ENCODE data around the gene DPP6. TPM values are rescaled to one million over a fixed set of nuclear protein-coding genes. Genes with fewer than 3 reads are reported as not detected.

Gene DPP6
- total RNA-seq, 4 donors from 2014 or later = 0.94 to 1.9 TPM; not detected in 2

DNA sequence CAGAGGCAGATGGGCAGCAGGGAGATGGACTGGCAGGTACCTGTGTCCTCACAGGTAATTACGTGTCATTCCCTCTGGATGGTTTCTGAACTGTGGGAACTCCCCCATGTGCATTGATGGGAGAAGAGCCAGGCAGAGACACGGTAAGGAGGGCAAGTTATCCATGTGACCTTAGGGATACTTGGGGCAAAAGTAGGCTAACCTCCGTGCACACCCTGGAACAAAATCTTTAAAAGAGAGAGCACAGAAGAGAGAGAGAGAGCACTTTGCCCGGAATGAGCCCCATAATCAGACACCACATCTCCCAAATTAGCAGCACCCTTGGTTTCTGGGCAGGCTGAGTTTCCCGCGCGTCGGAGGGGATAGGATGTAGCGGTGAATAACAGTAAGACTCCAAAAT is 527.5 kb downstream of the DPP6 start:
- intact Hi-C loops (cut with DNase I; ENCODE audit: low total_unique reads) = no loop called here
- Histone ChIP-seq H3K27ac (no peak overlapping the region), H3K4me1 (no peaks in the 10 kb centered on the region), H3K4me3 (no peak overlapping the region), H3K27me3 (no peaks in the 10 kb centered on the region), H3K36me3 (no peaks in the 10 kb centered on the region), H3K9me3 (no peaks in the 10 kb centered on the region)
- no peak for ATAC-seq
- no peak for DNase-seq
- in situ Hi-C loops (cut with MboI; ENCODE audit: low sequenced_read_pairs in 4 of 4) = no loop called here
- no peak for TF ChIP-seq POLR2A (IDR thresholded peaks at IDR 0.05)
- TF ChIP-seq, protein P1, sequence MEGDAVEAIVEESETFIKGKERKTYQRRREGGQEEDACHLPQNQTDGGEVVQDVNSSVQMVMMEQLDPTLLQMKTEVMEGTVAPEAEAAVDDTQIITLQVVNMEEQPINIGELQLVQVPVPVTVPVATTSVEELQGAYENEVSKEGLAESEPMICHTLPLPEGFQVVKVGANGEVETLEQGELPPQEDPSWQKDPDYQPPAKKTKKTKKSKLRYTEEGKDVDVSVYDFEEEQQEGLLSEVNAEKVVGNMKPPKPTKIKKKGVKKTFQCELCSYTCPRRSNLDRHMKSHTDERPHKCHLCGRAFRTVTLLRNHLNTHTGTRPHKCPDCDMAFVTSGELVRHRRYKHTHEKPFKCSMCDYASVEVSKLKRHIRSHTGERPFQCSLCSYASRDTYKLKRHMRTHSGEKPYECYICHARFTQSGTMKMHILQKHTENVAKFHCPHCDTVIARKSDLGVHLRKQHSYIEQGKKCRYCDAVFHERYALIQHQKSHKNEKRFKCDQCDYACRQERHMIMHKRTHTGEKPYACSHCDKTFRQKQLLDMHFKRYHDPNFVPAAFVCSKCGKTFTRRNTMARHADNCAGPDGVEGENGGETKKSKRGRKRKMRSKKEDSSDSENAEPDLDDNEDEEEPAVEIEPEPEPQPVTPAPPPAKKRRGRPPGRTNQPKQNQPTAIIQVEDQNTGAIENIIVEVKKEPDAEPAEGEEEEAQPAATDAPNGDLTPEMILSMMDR (IDR thresholded peaks at IDR 0.05 in 4 of 5, conservative IDR thresholded peaks at IDR 0.05 in 1 of 5) = no peak

DNA sequence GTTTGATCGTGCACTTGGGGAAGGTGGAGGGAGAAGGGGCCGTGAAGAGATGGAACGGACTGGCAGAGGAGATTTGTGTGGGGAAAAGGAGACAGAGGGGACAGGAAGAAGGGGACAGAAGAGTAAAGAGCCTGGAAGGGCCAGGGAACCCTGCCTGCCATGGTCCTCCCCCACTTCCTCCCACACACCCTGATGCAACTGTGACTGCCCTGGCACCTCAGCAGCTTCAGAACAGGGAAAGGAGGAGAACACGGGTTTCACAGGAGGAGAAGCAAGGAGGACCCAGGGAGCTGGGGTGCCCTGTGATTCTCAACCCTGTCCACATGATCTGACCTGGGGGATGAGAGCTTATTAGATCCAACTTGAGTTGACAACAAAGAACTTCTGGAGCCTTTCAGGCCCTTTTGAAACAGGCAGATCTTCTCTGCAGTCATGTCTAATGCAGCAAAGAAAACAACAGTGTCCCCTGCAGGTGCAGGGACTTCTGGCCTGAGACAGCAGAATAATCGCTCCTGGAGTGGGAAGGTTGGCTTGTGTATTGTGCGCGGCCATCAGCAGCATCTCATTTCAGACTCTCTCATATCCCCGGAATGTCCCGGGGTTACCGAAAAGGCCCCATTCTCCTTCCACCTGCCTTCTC is 529.2 kb downstream of the DPP6 start:
- H3K9me3 ChIP-seq = no peaks in the 10 kb centered on the region
- intact Hi-C loops (cut with DNase I; ENCODE audit: low total_unique reads) = no loop called here
- H3K27ac ChIP-seq = no peak overlapping the region
- DNase-seq (no peak), ATAC-seq (no peak)
- in situ Hi-C loops (cut with MboI; ENCODE audit: low sequenced_read_pairs in 4 of 4) = no loop called here
- no peaks in the 10 kb centered on the region for H3K27me3 ChIP-seq
- H3K36me3 ChIP-seq = no peaks in the 10 kb centered on the region
- no peak overlapping the region for H3K4me3 ChIP-seq
- TF ChIP-seq, protein P1 (IDR thresholded peaks at IDR 0.05 in 4 of 5, conservative IDR thresholded peaks at IDR 0.05 in 1 of 5) = no peak
- TF ChIP-seq POLR2A (IDR thresholded peaks at IDR 0.05) = no peak
- H3K4me1 ChIP-seq = no peaks in the 10 kb centered on the region

DNA sequence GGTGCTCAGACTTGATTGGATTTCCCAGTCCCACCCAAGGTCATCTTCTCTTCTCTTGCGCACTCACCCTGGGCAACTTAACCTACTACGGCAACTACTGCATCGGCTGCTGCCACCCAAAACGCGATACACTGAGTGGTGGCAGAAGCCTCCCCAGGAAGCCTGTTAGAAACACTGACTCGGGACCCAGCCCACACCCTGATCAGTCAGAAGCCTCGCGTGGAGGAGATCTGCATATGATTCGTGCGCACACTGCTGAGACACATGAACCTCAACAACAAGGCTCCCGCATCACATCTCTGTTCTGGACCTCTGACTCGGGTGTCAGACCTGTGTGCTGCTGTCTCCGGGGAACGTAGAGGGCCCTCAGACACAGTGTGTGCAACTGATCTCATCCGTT is 531.3 kb downstream of the DPP6 start:
- H3K4me3 ChIP-seq = no peak overlapping the region
- no peaks in the 10 kb centered on the region for H3K27me3 ChIP-seq
- H3K4me1 ChIP-seq = no peaks in the 10 kb centered on the region
- DNase-seq (no peak), ATAC-seq (no peak)
- in situ Hi-C loops (cut with MboI; ENCODE audit: low sequenced_read_pairs in 4 of 4) = no loop called here
- H3K36me3 ChIP-seq = no peaks in the 10 kb centered on the region
- intact Hi-C loops (cut with DNase I; ENCODE audit: low total_unique reads) = no loop called here
- H3K9me3 ChIP-seq = no peaks in the 10 kb centered on the region
- H3K27ac ChIP-seq = no peak overlapping the region
- TF ChIP-seq POLR2A (IDR thresholded peaks at IDR 0.05) = no peak
- TF ChIP-seq, protein P1 (IDR thresholded peaks at IDR 0.05 in 4 of 5, conservative IDR thresholded peaks at IDR 0.05 in 1 of 5) = no peak

DNA sequence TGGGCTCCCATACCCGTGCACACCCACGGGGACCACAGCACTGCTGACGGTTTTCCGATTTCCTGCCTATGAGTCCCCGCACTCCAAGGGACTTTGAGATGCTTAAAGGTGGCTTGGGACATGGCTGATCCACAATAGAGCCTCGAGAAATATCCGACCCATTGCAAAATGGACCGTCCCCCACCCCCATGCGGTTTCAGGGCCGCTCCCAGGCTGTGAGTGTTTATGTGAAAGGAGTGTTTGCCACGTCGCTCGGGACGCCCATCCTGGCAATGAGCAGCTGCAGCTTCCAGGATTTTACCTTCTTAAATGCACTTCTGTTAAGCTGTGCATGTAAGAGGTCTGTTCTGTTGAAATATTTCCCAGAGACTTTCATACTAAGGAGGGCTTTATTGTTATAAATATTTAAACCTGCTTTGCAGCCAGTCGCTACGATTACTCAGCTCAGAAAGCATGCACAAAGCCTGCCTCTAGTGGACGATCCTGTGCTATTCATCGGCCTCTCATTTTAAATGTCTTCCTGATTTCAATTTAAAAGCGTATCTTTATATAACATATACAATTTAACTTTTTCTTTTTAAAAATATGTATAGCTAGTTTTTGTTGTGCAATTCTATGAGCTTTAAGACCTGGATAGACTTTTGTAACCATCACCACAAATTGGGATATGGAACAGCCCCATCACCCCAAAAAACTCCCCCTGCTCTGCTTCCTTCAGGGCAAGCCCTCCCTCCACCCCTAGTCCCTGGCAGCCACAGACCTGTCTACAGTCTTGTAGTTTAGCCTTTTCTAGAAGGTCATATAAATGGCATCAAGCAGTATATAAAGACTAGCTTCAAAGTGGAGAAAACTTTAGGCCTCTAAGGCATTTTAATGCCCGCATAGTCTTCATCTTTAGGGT is 532.4 kb downstream of the DPP6 start:
- DNase-seq (no peak), ATAC-seq (no peak)
- Histone ChIP-seq H3K9me3 (no peaks in the 10 kb centered on the region), H3K36me3 (no peaks in the 10 kb centered on the region), H3K4me3 (no peak overlapping the region), H3K27me3 (no peaks in the 10 kb centered on the region), H3K4me1 (no peaks in the 10 kb centered on the region), H3K27ac (no peak overlapping the region)
- TF ChIP-seq POLR2A (IDR thresholded peaks at IDR 0.05) = no peak
- TF ChIP-seq, protein P1 (IDR thresholded peaks at IDR 0.05 in 4 of 5, conservative IDR thresholded peaks at IDR 0.05 in 1 of 5) = peak in 1 of 5 experiments; percentile 21
- in situ Hi-C loops (cut with MboI; ENCODE audit: low sequenced_read_pairs in 4 of 4) = no loop called here
- intact Hi-C loops (cut with DNase I; ENCODE audit: low total_unique reads) = no loop called here
